Activated B cell treated with CpG ODN at 0.5 μM for 24 hours (primary cell): ENCODE data around the gene CD83. TPM values are rescaled to one million over a fixed set of nuclear protein-coding genes. Genes with fewer than 3 reads are reported as not detected.
A peak's percentile ranks its signal among the peaks of the same experiment; 100 is the strongest.

Experiments
- ATAC-seq: fragments of 200-7000 bp; cut with Tn5 transposase; one replicate; pipeline ENCODE4 v1.10.0; 2021; ENCODE audit warnings: low read depth, mild to moderate bottlenecking, moderate library complexity
- CTCF ChIA-PET: fragments of 350-600 bp; sonication (Branson Sonifier 250); formaldehyde crosslinking; loops from one replicate; lab custom pipeline; 2021; ENCODE audit warnings: antibody characterized with exemption; lab: Charles Lee
- POLR2A ChIA-PET: fragments of 350-600 bp; sonication (Branson Sonifier 250); formaldehyde crosslinking; loops from one replicate; lab custom pipeline; 2021; ENCODE audit warnings: antibody characterized with exemption; lab: Charles Lee
- DNase-seq: peaks from one replicate; pipeline ENCODE4 v3.0.0; 2022
- H3K27ac Mint-ChIP-seq: one replicate; pipeline ENCODE4 v1.8.0; 2020; ENCODE audit warnings: mixed read lengths
- H3K27me3 Mint-ChIP-seq: one replicate; pipeline ENCODE4 v1.8.0; 2021; ENCODE audit warnings: mixed read lengths
- H3K36me3 Mint-ChIP-seq: one replicate; pipeline ENCODE4 v1.8.0; 2021; ENCODE audit warnings: low read depth, mixed read lengths
- H3K4me1 Mint-ChIP-seq: one replicate; pipeline ENCODE4 v1.8.0; 2021; ENCODE audit warnings: mixed read lengths
- H3K4me3 Mint-ChIP-seq: one replicate; pipeline ENCODE4 v1.8.0; 2020; ENCODE audit warnings: mild to moderate bottlenecking, mixed read lengths
- H3K9me3 Mint-ChIP-seq: one replicate; pipeline ENCODE4 v1.8.0; 2020; ENCODE audit warnings: mixed read lengths
- CTCF ChIP-seq: fragments of 200-600 bp; IDR thresholded peaks from one replicate; pipeline ENCODE4 v1.8.0; 2022; ENCODE audit warnings: antibody characterized with exemption, mild to moderate bottlenecking
- intact Hi-C: fragments of 100-400 bp; cut with micrococcal nuclease; formaldehyde crosslinking; loops from one replicate; pipeline ENCODE4 v1.15.1; 2024
- total RNA-seq: library from RNA; stranded (reverse); gene quantifications from 2 replicates; pipeline ENCODE4 v1.2.3, GENCODE V29; 2022

Gene CD83
- total RNA-seq, 1 donor from 2014 or later, result 483 TPM

DNA sequence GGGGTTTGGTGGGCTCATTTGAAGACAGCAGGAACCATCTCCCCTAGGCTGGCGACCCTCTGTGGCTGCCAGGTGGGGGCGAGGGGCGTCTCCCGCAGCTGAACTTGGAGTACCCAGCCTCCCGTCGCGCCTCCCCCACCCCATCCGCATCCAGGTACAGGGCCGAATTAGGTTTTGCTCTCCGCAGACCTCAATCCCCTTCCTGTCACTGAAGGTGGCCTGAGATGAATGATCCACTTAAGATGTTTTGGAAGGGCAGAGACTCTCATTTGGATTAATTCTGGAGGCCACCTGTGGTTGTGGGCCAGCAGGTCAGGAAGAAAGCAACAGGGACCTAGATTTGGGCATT lies 493 bp downstream of the CD83 start:
- Mint-ChIP-seq H3K4me3 (peak overlapping the region; percentile 95), H3K36me3 (peaks cover 54% of the 10 kb centered on the region), H3K27me3 (no peaks in the 10 kb centered on the region), H3K4me1 (peaks cover 52% of the 10 kb centered on the region), H3K27ac (peak overlapping the region; percentile 94), H3K9me3 (peaks cover 3% of the 10 kb centered on the region)
- DNase-seq, result no peak
- ChIA-PET CTCF (interaction anchor here (0.7 to 3.2 kb wide), 9 partner anchors 9 to 205 kb away, joined by 3 to 16 read pairs (median 6); no protein-coding TSS in a partner anchor), POLR2A (interaction anchor here (0.6 to 26.2 kb wide), 12 partner anchors 10 to 632 kb away, joined by 3 to 911 read pairs (median 8); partner anchors contain the start of gene RNF182)
- no peak for TF ChIP-seq CTCF
- no peak for ATAC-seq
- intact Hi-C loops, result no loop called here

- ATAC-seq, result no peak
- H3K4me1 Mint-ChIP-seq, result peaks cover 55% of the 10 kb centered on the region
- TF ChIP-seq CTCF, result no peak
- ChIA-PET CTCF (interaction anchor here (0.7 to 3.2 kb wide), 5 partner anchors 10 to 206 kb away, joined by 3 to 16 read pairs (median 8); no protein-coding TSS in a partner anchor), POLR2A (interaction anchor here (0.6 to 26.2 kb wide), 11 partner anchors 10 to 417 kb away, joined by 3 to 911 read pairs (median 12); partner anchors contain the start of gene RNF182)
- H3K9me3 Mint-ChIP-seq, result peaks cover 3% of the 10 kb centered on the region
- H3K4me3 Mint-ChIP-seq, result peak overlapping the region; percentile 95
- peak overlapping the region; percentile 94 for H3K27ac Mint-ChIP-seq
- intact Hi-C loops, result no loop called here
- H3K27me3 Mint-ChIP-seq, result no peaks in the 10 kb centered on the region
- peaks cover 58% of the 10 kb centered on the region for H3K36me3 Mint-ChIP-seq
- no peak for DNase-seq
These were observed 874 bp downstream of the CD83 start for GRCh38 chr6:14118446-14118845.

- POLR2A ChIA-PET, result interaction anchor here (1.1 to 26.2 kb wide), 6 partner anchors 9 to 53 kb away, joined by 4 to 911 read pairs (median 118); no protein-coding TSS in a partner anchor
- no peak for DNase-seq
- no peak for TF ChIP-seq CTCF
- intact Hi-C loops, result no loop called here
- Mint-ChIP-seq H3K4me1 (peaks cover 66% of the 10 kb centered on the region), H3K9me3 (peaks cover 3% of the 10 kb centered on the region), H3K4me3 (peak overlapping the region; percentile 95), H3K36me3 (peaks cover 71% of the 10 kb centered on the region), H3K27ac (peak overlapping the region; percentile 94), H3K27me3 (no peaks in the 10 kb centered on the region)
- no peak for ATAC-seq
- CTCF ChIA-PET, result interaction anchor here (0.9 to 3.2 kb wide), 5 partner anchors 9 to 1316 kb away, joined by 3 to 16 read pairs (median 5); no protein-coding TSS in a partner anchor
These were observed 2.2 kb downstream of the CD83 start for GRCh38 chr6:14119784-14120183.

- ATAC-seq, result no peak
- ChIA-PET CTCF (interaction anchor here (0.8 to 2.0 kb wide), 3 partner anchors 11 to 1315 kb away, joined by 3 to 10 read pairs (median 3); no protein-coding TSS in a partner anchor), POLR2A (interaction anchor here (0.8 to 26.2 kb wide), 11 partner anchors 8 to 93 kb away, joined by 3 to 911 read pairs (median 14); no protein-coding TSS in a partner anchor)
- no peak for DNase-seq
- no peak for TF ChIP-seq CTCF
- Mint-ChIP-seq H3K36me3 (peaks cover 79% of the 10 kb centered on the region), H3K4me1 (peaks cover 68% of the 10 kb centered on the region), H3K4me3 (peak overlapping the region; percentile 95), H3K9me3 (peaks cover 3% of the 10 kb centered on the region), H3K27me3 (no peaks in the 10 kb centered on the region), H3K27ac (peak overlapping the region; percentile 94)
- intact Hi-C loops, result no loop called here
These were observed 3.0 kb downstream of the CD83 start for GRCh38 chr6:14120546-14120945.

- peak overlapping the region; percentile 94 for H3K27ac Mint-ChIP-seq
- ATAC-seq (peak; percentile 56), DNase-seq (no peak)
- CTCF ChIA-PET, result interaction anchor here (2.0 to 5.7 kb wide), 2 partner anchors 12 to 54 kb away, joined by 10 to 40 read pairs; no protein-coding TSS in a partner anchor
- POLR2A ChIA-PET, result interaction anchor here (1.0 to 26.2 kb wide), 7 partner anchors 8 to 54 kb away, joined by 3 to 911 read pairs (median 29); no protein-coding TSS in a partner anchor
- peaks cover 91% of the 10 kb centered on the region for H3K36me3 Mint-ChIP-seq
- no peaks in the 10 kb centered on the region for H3K27me3 Mint-ChIP-seq
- TF ChIP-seq CTCF, result no peak
- H3K9me3 Mint-ChIP-seq, result no peaks in the 10 kb centered on the region
- peaks cover 70% of the 10 kb centered on the region for H3K4me1 Mint-ChIP-seq
- peak overlapping the region; percentile 95 for H3K4me3 Mint-ChIP-seq
- intact Hi-C loops, result loop anchor here (1.0 to 2.0 kb wide), 7 partner anchors 13 to 1127 kb away; partner anchors contain the start of gene NOL7
These were observed 4.4 kb downstream of the CD83 start for GRCh38 chr6:14121936-14122344.
